Hematopoietic multipotent progenitor cell treated with erythropoietin and hydrocortisone succinate and interleukin-3 and kit ligand, for 17 days (in vitro differentiated cells): ENCODE results near the gene TLN1.
A peak's percentile ranks its signal among the peaks of the same experiment; 100 is the strongest.

Experiments used
- DNase-seq: peaks from one replicate; pipeline ENCODE4 v3.0.0-alpha.2; 2015; ENCODE audit warnings: low spot score

The TLN1 gene

GRCh38 chr9:35732185-35732799, at the start of gene TLN1, which contains the start of gene CREB3:
TSS of gene TLN1 (minus strand) at chr9:35732195. CDS start at chr9:35725694, 6,501 bp downstream.
TSS of gene CREB3 (plus strand) at chr9:35732666. CDS start at chr9:35732773, 107 bp downstream.
- peak; percentile 92 for DNase-seq

GRCh38 chr9:35781066-35781465, 49.1 kb upstream of the TLN1 start:
- no peak for DNase-seq

DNA sequence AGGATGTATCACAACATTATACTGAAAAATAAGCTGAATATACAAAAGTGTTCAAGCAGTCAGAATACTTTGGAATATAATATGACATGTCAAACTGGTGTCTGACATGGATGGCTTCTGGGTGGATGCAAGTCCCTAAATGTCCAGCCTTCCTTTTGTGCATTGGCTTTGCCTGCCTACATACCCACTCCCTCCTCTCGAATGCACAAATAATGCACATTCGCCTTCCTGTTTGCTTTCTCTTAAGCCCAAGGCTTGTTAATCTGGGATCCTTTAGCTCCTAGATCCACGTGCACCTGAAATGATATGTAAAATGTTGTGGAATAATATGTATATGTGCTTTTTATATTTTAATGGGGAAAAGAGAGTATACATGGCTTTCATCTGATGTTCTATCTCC, 46.5 kb upstream of the TLN1 start:
- DNase-seq: no peak

DNA sequence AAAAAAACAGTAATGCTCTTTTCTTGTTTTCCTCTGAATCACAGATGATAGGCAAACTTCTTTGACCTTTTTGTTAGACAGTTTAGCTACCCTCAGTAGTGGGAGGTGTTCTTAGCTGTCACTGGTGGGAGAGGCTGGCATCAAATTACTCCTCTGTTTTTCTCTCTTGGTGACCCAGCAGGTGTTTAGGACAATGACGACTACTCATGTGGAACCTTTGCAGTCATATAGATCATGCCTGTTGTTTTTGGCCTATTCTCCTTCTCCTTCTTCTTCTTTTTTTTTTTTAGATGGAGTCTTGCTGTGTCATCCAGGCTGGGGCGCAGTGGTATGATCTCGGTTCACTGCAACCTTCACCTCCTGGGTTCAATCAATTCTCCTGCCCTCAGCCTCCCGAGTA, 44.0 kb upstream of the TLN1 start:
- DNase-seq: no peak

GRCh38 chr9:35774907-35775635, 43.1 kb upstream of the TLN1 start:
- no peak for DNase-seq

DNA sequence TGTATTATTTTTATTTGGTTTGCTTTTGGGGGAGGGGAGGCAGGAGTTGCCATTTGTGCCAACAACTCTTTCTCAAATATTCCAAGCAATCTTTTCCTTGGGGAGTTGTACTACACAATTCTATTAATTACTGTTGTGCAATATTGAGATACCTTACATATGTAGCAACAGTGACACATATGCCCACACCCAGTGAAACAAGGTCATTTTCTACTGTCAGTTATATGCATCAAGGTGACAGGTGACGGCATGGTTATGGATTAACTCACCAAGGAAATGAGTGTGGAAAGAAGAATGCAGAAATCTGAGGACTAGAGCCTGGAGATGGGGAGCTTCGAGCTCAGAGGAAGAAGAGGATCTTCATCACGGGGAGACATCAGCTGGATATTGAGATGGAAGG, 39.9 kb upstream of the TLN1 start:
- DNase-seq: no peak

DNA sequence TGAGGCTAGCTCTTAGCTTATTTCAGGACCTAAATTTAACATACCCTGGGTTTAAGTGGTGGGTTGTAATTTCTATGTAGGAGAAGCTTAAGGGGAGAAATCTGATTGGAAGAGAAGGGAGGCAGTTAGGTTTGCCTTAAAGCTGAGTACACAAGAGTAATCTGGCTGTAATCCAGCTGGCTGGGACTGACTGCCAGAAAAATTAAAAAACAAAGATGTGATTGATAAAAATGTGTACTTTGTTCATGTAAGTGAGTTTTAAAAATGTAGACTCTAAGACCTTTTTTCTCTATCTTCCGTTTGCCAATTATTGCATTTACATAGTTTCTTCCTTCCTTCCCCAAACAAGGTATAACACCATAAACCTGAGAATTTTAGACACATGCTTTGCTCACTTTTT, 39.5 kb upstream of the TLN1 start:
- peak; percentile 58 for DNase-seq

DNA sequence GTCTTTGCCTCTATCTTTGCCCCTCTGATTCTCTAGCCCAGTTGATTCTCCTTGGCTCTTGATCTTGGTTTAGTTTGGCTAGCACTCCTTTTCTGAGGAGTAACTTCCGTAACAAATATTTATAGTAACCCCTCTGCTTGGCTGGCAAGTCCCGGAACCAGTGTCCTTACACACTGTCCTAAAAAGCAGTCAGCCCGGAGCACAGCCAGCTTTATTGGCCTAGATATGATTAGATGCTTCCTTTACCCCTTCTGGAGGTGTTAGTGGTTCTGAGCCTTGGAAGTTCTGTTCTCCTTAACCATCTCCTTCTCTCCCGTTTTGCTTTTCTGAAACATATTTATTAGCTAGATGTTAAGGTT, 39.1 kb upstream of the TLN1 start:
- no peak for DNase-seq

GRCh38 chr9:35769763-35770162, 37.8 kb upstream of the TLN1 start:
- no peak for DNase-seq

DNA sequence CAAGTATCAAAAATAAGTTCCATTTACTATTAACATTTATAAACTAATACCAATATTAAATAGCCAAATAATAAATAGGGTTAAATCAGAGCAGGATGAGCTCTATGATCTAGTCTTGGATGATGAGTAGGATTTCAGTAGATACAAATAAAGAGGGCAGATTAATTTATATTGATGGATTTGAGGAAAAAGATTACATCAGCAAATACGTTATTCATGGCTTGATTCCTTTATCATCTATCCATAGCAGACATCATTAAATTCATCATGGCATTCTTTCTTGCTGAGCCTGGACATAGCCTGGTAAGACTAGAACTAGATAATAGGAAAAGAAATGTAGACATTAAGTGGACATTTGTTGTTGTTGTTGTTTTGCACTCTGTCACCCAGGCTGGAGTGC, 35.5 kb upstream of the TLN1 start:
- no peak for DNase-seq

DNA sequence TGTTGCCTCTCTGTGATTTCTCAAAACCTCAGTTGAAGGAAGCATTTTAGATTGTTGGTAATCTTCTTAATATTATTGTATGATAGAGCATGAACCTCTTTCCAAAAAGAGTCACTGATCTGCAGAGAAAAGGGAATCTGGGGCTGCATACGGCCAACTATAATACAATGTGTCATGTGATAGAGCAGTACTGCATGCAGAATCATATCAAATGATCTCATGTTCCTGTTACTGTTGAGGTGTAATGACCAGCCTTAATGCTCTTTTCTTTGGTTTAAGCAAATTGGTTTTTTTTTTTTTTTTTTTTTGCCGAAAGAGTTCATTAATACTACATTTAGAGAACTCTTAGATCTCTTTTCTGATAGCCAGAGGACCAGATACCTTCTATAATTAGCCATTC, 35.0 kb upstream of the TLN1 start:
- no peak for DNase-seq

DNA sequence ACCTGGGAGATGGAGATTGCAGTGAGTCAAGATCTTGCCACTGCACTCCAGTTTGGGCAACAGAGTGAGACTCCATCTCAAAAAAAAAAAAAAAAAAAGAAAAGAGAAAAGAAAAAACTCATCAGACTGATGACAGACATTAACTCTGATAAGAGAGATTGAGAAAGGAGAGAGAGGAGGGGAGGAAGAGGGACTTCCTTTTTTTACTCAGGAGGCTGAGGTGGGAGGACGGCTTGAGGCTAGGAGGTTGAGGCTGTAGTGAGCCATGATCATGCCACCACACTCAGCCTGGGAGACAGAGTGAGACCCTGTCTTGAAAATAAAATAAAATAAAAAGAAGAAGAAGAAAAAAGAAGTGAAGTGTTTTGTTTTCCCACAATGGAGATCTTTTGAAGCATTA, 31.8 kb upstream of the TLN1 start:
- DNase-seq: no peak

DNA sequence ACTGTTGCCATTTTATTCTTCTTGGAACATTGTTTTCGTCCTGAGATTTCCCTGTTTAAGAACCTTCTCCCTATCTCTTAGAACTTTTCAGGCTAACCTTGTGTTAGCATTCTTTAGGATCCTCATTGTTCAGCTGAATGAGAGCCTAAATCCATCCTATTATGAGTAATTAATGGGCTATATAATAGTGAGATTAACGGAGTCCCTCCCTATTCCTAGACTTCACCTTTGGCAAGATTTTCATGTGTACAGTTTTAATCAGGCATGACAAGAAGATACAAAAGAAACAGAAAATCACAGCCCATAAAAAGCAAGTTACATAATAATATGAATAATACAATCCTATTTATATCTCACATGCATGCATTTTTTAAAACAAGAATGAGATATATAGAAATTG, 31.2 kb upstream of the TLN1 start:
- DNase-seq: no peak

DNA sequence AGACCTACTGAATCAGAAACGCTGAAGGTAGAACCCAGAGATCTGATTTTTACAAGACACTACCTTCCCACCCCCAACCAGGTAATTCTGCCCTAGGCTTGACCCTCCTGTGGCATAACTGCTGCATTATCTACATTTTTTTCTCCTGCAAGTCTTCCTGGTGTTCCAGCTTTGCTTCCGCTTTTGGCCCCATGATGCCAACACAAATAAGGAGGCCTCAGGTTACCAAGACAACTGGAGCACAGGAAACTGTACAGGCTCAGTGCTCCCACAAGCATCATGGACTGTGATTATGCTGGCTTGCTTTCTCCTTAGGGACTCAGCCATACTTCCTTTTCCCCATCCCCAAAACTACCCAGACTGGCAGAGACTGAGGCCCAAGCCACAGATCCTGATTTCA, 28.7 kb upstream of the TLN1 start:
- DNase-seq: no peak

DNA sequence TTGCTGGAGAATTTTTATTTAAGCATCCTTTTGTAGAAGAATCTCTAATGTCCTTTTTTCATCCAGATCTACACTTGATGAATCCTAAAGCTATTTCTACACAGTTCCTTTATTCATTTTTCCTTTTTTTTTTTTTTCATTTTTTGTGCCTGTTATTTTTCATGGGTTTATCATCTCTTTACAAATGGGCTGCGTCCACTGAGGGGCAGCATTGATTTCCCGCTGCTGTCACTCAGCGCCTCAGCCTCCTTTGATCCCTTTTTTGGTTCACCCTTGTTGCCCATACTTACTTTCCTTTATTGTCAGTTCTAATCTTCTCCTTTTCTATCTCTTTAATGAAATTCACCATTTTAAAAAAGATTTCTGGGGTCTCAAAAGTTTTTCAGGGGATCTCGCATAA, 27.8 kb upstream of the TLN1 start:
- DNase-seq: no peak

GRCh38 chr9:35758475-35759050, 26.6 kb upstream of the TLN1 start:
- DNase-seq: no peak

DNA sequence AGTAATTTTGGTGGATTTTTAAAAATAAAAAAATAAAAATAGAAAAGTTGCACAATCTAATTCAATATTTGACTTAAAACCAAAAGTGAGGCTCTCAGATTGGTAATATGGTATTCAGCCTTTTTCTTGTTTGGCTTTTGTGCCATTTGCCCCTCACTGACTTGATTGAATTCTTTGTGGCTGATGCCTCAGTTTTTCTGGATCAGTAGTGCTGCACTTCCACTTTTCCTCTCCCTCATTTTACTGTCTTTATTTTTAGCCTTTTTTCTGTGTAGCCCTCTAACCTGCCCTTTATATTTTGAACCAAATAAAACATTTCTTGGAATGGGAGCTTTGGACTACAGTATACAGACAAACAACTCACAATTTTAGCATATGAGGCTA, 25.9 kb upstream of the TLN1 start:
- no peak for DNase-seq

DNA sequence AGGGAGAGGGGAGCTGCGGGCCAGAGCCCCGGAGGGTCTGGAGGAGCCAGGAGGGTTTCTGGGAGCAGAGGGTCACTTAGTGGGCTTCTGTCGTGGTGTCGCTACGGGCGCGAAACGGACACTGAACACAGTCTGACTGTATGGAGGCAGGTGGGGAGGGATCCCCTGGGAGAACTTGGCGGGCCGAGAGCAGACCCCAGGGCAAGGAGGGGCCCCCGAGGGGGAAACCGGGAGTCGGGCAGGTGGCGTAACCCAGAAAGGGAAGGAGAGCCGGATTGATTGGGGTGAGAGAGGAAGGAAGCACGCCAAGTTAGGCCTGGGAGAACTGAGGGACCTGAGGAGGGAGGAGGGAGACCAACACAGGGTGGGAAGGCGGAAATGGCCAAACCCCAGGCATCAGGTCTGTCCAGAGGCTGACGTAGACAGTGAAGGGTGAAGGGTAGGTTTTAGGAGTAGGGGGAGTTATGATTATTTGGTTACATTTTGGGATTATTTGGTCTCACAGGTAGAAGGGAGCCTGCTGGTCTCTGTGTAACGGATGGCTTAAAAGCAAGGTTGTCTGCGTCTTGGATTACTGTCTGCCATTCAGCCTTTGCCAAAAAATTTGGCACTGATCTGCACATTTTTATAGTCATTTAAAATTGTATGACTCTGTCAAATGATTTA, 25.4 kb upstream of the TLN1 start:
- no peak for DNase-seq

DNA sequence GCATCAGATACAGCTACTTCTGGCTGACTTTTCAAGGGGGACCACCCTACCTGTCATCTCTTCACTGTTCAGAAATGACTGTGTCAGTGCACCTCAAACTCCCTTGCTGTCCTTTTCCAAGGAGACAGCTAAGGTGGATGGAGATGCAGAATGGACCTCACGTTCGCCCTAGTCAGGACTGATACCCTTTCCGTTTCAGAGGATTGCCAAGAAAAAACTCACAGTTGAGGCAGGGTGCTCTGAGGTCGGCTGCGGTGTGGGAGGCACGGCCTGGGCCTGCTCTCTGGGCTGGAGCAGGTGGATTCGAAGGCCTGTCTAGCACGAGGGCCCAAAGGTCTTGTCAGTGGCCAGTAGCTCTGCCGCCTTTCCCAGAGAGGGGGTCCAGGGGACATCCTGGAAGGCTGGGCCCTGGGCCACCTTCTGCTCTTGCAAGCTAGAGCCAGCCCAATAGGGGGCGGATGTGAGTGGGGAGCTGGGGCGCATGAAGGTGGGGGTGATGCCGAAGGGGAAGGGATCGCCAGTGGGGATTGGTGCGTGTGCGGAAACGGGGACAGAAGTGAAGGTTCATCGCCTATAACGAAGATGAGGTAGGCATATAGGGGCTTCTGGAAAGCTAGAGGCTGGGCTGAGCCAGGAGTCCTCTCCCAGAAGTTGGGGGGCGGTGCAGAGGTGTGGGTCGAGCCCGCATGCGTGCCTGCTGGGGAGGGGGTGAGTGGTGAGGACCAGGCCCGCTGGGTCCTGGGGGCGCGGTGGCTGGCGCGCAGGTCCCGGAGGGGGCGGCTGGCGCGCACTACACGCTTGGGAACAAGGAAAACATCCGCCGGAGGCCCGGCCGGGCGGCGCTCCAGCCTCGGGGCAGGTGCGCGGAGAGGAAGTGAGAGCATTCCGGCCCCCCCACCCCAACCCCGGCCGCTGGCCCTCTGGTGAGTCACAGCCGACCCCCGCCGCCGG, 24.6 kb upstream of the TLN1 start:
- DNase-seq: peak; percentile 39

DNA sequence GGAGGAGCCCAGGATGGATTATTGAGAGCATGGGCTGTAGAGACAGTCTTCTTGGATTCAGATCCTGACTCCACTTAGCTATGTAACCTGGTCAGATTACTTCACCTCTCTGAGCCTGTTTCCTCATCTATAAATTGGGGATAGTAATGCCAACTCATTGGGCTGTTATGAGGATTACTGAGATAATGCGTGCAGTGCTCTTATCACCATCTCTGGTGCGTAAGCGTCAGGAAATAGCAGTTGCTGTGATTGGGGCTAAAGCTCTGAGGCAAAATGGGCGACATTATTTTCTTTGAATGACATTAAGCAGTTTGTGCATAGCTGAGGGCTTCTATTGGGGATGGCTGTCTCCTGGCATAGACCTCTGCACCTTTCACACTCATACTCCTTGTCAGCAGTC, 23.1 kb upstream of the TLN1 start:
- no peak for DNase-seq

DNA sequence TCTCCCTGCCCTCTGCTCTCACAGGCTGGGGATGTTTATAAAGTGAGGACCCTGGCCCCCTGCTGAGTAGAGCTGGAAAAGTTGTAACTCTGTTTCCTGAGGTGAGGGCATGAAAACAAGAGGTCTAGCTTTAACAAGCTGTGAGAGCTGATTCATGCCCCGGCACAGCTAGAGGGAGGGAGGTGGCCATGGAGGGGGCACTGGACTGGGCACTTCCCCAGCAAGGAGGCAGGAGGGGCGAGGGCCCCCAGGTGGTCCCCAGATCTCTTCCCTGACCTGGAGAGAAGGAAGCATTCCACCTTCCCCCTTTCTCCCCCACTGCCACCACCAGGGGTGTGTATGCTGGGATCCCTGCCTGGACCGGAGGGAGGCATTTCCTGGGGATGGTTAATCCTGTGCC, 22.3 kb upstream of the TLN1 start, which contains the start of gene MSMP:
Gene MSMP (minus strand): TSS at position 13 of the 400 bp plus-strand sequence. CDS start 147 bp downstream, outside the sequence.
- no peak for DNase-seq

- DNase-seq: no peak
Observed at GRCh38 chr9:35753466-35753865, 21.5 kb upstream of the TLN1 start.
